Stimulated activated naive CD8-positive, alpha-beta T cell treated with anti-CD3 and anti-CD28 coated beads, Interleukin-15, Interleukin-2, amounts not matched to agents 100 U/mL and 50 U/mL, for 24 hours (primary cell): ENCODE results near the gene VPS51.

Experiments used
- ATAC-seq: fragments of 150-1000 bp; cut with Tn5 transposase; one replicate; pipeline ENCODE4 v1.10.0; 2021
- DNase-seq: peaks from one replicate; pipeline ENCODE4 v3.0.0; 2021

VPS51 gene

DNA sequence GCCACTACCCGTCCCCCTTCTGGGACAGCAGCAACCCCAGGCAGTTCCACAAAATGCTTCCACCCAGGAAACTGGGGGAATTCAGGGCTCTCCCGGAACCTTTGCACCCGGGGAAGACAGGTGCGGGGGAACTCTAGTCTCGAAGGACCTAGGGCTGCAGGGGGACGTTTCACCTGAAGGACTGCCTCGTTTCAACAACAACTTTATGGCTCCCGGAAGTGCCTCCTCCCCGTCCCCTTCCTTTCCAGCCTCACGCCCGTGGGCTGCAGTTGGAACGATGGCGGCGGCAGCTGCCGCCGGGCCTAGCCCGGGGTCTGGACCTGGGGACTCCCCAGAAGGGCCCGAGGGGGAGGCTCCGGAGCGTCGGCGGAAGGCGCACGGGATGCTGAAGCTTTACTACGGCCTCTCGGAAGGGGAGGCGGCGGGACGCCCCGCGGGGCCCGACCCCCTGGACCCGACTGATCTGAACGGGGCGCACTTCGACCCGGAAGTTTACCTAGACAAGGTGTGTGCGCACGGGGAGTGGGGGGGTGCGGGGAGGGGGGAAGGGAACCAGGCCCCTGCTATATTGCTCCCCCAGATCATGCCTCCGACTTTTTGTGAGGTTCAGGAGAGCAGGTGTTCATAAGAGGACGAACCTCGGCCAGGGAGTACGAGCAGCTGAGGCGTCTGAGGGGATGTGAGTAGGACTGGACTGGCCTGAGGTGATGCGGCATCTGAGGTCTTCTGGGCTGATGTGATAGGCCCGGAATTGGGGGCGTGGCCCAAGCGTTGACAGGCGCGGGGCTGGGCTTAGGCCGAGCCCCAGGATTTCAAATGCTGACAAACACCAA is at the start of gene VPS51:
TSS of gene VPS51 (plus strand) at position 241 of the 833 bp plus-strand sequence. CDS start at position 278, 37 bp downstream.
- ATAC-seq: peak; percentile 96
- peak; percentile 88 for DNase-seq

- DNase-seq: peak; percentile 44
- peak; percentile 37 for ATAC-seq
Observed at GRCh38 chr11:65047581-65048422, 48.2 kb upstream of the VPS51 start.

GRCh38 chr11:65051398-65051858 is 44.6 kb upstream of the VPS51 start:
- DNase-seq: no peak
- ATAC-seq: no peak

- no peak for ATAC-seq
- no peak for DNase-seq
Observed at GRCh38 chr11:65053827-65054508, 42.0 kb upstream of the VPS51 start.

GRCh38 chr11:65055538-65055937 is 40.5 kb upstream of the VPS51 start:
- ATAC-seq (no peak), DNase-seq (no peak)

GRCh38 chr11:65056999-65057398 is 39.0 kb upstream of the VPS51 start:
- DNase-seq (no peak), ATAC-seq (no peak)

- DNase-seq (no peak), ATAC-seq (no peak)
Observed at GRCh38 chr11:65057526-65057925, 38.5 kb upstream of the VPS51 start.

- DNase-seq: no peak
- no peak for ATAC-seq
Observed at GRCh38 chr11:65058012-65058411, 38.0 kb upstream of the VPS51 start.

DNA sequence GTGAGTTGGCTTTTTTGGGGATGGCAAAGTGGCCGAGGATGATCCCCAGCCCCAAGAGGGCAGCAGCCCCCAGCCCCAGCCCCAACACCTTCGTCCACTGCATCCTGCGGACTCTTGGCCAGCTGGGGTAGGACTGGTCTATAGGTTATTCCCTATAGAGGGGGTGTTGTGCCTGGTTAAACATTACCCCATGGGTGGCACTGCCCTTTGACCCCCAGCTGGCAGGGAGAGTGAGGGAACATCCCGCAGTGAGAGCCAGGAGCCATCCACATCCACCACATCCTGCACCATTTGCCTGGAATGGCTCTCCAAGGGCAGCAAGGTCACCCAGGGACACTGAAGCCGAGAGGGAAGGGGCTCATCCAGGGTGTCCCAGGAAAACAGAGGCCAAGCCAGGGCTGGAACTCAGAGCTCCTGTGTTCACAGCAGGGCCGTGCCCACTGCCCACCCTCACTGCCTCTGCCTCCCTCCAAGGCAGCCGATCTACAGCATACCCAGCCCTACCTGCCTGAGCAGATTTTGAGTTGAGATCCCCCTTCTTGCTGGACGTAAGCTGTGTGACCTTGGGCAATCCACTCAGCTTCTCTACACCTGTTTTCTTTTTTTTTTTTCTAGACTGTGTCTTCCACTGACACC is 37.5 kb upstream of the VPS51 start, which contains the start of gene NAALADL1:
TSS of gene NAALADL1 (minus strand) at position 135 of the 636 bp plus-strand sequence. CDS start at position 103, 32 bp downstream.
- no peak for DNase-seq
- no peak for ATAC-seq

DNA sequence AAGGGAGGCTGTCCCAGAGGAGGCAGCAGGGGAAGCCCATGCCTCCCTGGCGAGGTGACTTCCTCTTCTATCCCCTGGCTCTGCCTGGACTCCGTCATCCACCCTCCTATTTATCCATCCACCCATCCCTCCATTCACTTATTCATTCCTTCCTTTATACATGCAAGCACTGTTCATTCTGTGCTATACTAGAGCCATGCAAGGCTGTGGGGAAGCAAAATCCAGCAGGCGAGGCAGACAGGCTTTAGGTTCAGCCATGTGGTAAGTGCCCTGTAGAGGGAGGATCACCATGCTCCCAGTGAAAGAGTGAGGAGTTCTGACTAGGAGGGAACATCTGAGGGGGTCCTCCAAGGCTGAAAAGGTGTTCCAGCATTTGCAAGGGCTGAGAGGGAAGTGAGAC is 36.5 kb upstream of the VPS51 start:
- ATAC-seq (no peak), DNase-seq (no peak)

- ATAC-seq (no peak), DNase-seq (no peak)
Observed at GRCh38 chr11:65059959-65060824, 35.8 kb upstream of the VPS51 start.

DNA sequence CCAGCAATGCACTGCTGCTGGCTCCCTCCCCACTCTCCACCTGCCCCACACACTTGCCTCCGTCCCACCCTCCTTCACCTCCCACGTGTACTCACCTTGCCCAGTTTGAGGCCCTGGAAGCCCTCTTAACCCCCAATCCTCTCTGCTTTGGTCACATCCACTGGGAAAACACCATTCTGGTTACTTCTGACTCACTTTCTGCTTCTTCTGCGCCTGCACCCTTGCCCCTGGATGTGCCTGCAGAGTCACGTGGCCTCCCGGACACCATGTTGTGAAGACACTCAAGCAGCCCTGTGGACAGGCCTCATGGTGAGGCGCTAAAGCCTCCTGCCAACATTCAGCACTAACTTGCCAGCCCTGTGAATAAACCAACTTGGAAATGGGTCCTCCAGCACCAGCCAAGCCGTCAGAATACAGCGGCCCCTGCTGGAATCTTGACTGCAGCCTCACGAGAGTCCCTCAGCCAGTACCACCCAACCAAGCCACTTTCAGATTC is 35.1 kb upstream of the VPS51 start:
- DNase-seq: no peak
- no peak for ATAC-seq

DNA sequence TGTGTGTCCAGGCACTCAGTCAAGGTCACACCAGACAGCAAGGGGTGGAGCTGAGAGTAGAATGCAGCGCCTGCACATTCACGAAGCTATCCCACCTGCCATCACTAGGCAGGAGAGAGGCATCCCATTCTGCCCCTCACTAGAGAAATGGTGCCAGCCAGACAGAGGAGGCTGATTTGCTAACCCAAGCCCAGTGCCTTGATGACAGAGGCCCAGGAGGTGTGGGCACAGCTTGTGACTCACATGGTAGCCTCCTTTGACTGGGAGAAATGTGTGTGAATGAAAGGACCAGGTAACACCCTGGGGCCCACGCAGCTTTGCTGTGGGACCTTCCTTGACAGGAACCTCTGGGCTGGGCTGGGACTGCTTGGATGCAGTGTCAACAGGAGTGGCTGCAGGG is 32.5 kb upstream of the VPS51 start:
- ATAC-seq (no peak), DNase-seq (no peak)

DNA sequence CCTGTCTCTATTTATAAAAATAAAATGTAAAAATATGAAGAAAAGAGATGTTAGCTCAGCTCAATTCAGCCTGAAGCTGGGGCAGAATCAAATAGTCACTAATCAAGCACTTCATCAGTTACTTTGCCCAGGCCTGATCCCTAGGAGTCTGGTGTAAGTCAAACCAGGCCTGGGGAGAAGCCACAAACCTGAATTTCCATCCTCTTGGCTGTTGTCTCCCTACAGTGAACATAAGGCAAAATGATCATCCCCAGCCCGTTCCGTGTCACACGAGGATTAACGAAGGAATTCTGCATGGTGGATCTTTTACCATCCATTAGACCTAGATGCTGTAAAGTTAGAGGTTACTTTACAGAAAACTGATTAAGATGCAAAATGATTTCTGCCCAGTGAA is 31.2 kb upstream of the VPS51 start:
- ATAC-seq (no peak), DNase-seq (no peak)

- no peak for ATAC-seq
Observed at GRCh38 chr11:65065851-65066250, 30.2 kb upstream of the VPS51 start.

GRCh38 chr11:65066315-65066714 is 29.7 kb upstream of the VPS51 start:
- DNase-seq: no peak

More at GRCh38 chr11:65065851-65066250, 30.2 kb upstream of the VPS51 start:
- DNase-seq: no peak

DNA sequence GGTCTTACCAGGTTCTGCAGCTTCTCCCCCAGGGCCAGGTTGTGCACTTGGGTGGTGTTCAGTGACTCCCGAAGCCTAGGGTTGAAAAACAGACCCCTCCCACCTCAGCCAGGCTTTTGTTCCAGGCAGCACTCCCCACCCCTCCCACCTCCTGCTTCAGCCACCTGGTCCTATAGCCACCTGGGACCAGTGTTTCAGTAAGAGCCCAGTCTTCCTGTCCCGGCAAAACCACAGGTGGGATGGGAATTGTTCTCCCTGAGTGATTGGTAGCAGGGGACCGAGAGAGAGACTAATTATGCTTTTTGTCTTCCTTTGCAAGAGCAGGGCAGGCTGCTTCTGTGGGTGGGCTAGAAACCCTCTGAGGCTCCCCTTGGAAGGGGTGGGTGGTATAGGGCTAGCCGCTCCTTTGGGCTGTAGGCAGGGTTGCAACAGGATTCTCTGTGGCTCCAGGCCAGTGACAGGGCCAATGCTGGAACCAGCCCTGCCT is 29.2 kb upstream of the VPS51 start:
- ATAC-seq: no peak
- DNase-seq: no peak

More at GRCh38 chr11:65066315-65066714, 29.7 kb upstream of the VPS51 start:
- ATAC-seq: no peak

GRCh38 chr11:65067446-65067845 is 28.6 kb upstream of the VPS51 start:
- ATAC-seq (no peak), DNase-seq (no peak)

DNA sequence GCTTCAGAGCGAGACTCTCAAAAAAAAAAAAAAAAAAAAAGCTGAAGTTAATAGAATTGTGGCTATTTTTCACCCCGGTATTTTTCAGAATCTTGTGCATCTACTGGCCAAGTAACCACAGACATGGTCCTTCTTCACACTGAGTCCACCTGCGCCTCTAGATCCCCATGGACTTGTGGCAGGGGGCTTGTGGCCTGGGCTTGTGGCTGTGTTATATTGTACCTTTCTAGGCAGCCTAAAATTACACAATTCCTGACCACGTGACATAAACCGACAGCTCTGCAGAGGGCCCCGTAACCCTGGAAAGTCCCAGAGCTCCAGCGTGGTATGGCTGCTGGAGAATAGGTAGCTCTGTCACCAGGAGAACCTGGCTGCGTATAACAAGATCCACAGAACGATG is 26.8 kb upstream of the VPS51 start:
- ATAC-seq (no peak), DNase-seq (no peak)

DNA sequence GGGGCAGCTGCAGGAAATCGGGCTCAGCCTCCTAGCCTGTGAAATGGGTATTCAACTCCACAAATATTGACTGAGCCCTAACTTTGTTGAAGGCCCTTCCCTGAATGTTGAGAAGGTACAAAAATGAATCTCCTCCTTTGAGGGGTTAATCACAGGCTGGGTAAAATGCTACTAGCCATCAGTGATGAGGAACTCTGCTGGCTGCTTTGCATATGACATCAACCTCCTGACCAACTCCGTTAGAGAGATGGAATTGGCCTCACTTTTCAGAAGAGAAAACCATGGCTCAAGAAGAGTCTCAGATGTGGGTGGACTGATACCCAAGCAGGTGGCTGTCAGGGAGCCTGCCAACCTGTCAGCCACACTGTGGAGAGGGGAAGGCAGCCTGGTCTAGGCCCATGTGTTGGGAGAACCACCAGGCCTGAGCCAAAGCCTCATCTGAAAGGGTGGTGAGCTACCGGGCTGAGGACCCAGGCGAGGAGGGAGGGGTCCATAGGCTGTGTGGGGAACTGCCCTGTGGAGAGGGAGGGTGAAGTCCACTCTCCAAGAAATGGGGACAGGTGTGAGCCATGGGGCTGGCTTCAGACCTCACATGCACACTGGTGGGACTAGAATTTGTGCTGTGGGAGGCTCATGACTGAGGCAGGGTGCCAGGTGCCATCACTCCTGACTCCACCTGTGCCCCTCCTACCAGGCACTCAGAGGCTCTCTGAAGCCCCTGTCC is 23.9 kb upstream of the VPS51 start:
- ATAC-seq: no peak

More for the DNA sequence above, 23.9 kb upstream of the VPS51 start:
- no peak for DNase-seq
